Cardiac fibroblast (primary cell): ENCODE data around the gene LPP.

Experiments used
- DNase-seq, 2 donors: peaks; one replicate each; pipeline versions ENCODE4 v3.0.0 to v3.0.0-alpha.2; 2010; ENCODE audit warnings: low read depth in 2 of 2
- H3K4me3 ChIP-seq, 2 donors: replicated peaks in 1 of 2; 1 replicate in 1 of 2; 2 replicates in 1 of 2; pipeline ENCODE4 v1.5.1; 2011; ENCODE audit warnings: low read depth in 2 of 2, low read length in 2 of 2, mild to moderate bottlenecking in 2 of 2, moderate library complexity in 1 of 2
- CTCF ChIP-seq: IDR thresholded peaks from one replicate; pipeline ENCODE4 v1.5.1; 2011; ENCODE audit warnings: low read depth, mild to moderate bottlenecking, low read length, inconsistent platforms

Gene LPP

DNA sequence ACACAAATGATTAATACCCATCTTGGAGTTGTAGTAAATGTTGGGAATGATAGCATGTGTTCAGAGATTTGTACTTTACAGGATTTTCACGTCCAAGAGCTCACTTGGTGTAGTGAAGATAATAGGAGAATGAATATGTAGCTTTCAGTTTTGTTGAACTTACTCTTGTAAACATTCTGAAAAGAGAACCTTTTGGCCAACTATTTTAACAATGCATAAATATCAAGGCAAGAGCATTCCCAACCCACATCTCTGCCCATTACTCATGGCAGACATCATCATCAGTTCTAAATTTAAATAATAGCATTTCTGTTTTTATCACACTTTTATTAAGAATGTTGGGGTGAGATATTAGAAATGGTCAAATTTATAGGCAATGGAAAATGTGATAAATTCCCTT lies 552.6 kb downstream of the LPP start:
- TF ChIP-seq CTCF: no peak
- DNase-seq: peak; percentile 18 to 19
- no peak overlapping the region for H3K4me3 ChIP-seq

GRCh38 chr3:188707381-188708288 lies 553.7 kb downstream of the LPP start:
- TF ChIP-seq CTCF: no peak
- DNase-seq: peak in 1 of 2 donors; percentile 57
- no peak overlapping the region for H3K4me3 ChIP-seq

DNA sequence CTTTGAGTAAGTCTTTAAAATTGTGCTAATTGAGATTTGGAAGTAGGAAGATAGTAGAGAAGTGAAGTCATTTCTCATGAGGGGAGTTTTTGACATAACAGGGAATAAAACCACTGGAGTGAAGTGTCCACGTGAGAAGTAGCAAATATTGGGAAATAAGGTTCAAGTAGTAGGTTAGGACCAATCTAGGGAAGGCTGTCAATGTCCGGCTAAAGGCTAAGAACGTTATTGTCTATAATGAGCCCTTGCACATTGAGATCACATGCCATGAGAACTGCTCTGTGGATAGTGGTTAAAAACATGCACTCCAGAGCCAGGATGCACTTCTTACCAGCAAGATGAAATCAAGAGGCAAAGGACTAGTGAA lies 557.9 kb downstream of the LPP start:
- H3K4me3 ChIP-seq: no peak overlapping the region
- DNase-seq: peak; percentile 17 to 33
- TF ChIP-seq CTCF: no peak

DNA sequence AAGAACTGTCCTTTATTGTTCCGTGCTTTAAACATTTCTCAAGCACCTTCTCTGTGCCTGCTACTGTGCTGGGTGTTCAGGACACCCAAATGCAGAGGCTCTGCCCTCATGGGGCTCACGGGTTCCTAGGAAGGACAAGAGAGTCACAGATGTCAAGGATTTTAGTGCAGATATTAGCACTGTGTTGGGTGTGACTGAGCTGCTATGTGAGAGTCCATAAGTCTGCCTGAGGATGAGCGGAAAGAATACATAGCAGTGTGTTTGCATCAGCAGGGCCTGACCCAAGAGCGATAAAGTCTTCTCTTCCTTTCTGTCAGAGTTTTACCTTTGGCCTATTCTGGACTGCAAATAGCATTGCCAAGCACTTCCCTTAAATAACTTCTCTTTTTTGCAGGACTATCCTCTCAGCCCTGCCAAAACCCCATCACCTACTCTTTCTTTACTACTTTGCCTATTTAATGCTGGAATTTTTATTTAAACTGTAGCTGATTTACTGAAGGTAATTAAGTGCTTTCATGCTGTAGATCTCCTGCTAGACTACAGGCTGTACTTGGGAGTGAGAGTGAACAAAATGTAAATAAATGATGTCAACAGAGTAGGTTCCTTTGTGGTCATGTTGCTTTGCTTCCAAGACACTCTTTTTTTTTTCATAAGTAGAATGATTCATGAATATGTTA lies 558.4 kb downstream of the LPP start:
- DNase-seq: peak; percentile 70 to 87
- no peak overlapping the region for H3K4me3 ChIP-seq
- TF ChIP-seq CTCF: no peak

GRCh38 chr3:188712991-188713390 lies 559.0 kb downstream of the LPP start:
- no peak overlapping the region for H3K4me3 ChIP-seq
- no peak for TF ChIP-seq CTCF
- no peak for DNase-seq

- no peak for DNase-seq
- no peak for TF ChIP-seq CTCF
- H3K4me3 ChIP-seq: no peak overlapping the region
These were observed 565.6 kb downstream of the LPP start for GRCh38 chr3:188719545-188719944.
